Subcutaneous adipose tissue (tissue), 4 donors: Measurements from ENCODE around the gene LBX2. TPM values are rescaled to one million over a fixed set of nuclear protein-coding genes. Genes with fewer than 3 reads are reported as not detected.

Experiments
- CTCF ChIP-seq: fragments of 450-650 bp; IDR thresholded peaks from one replicate; pipeline ENCODE4 v1.5.1; 2016; ENCODE audit warnings: low read depth, mild to moderate bottlenecking, control low read depth, antibody characterized with exemption, moderate library complexity
- total RNA-seq, 4 donors: library from RNA; depleted of rRNA; stranded (reverse); fragments of >200 nt; gene quantifications; one replicate each; pipeline ENCODE4 v1.1.0, GENCODE V29; 2016

Gene LBX2
- total RNA-seq, 4 donors from 2014 or later = 2.9 to 4.4 (median 4.1) TPM; not detected in 1

- no peak for TF ChIP-seq CTCF
Measured at GRCh38 chr2:74482801-74483674, 16.4 kb downstream of the LBX2 start, which contains the start of the genes CCDC142 and TTC31. CCDC142 (minus strand) TSS chr2:74482998; CDS start chr2:74482837, 161 bp downstream. TTC31 (plus strand) TSS chr2:74483081; CDS start chr2:74483096, 15 bp downstream.

GRCh38 chr2:74481961-74482800 lies 17.2 kb downstream of the LBX2 start:
- TF ChIP-seq CTCF = no peak

- TF ChIP-seq CTCF = no peak
Measured at GRCh38 chr2:74481431-74481830, 18.0 kb downstream of the LBX2 start.

GRCh38 chr2:74474899-74475298 lies 24.5 kb downstream of the LBX2 start:
- no peak for TF ChIP-seq CTCF

- no peak for TF ChIP-seq CTCF
Measured at GRCh38 chr2:74474481-74474880, 24.9 kb downstream of the LBX2 start.

GRCh38 chr2:74472945-74473258 lies 26.5 kb downstream of the LBX2 start:
- TF ChIP-seq CTCF = no peak
